Esophagus (tissue), 2 donors: ENCODE results near the gene ARAP1. TPM values are rescaled to one million over a fixed set of nuclear protein-coding genes. Genes with fewer than 3 reads are reported as not detected.

ENCODE experiments used
- H3K27ac ChIP-seq, 2 donors: one replicate each; pipeline ENCODE4 v1.5.1; 2013; ENCODE audit warnings: low read depth in 2 of 2, mild to moderate bottlenecking in 2 of 2, inconsistent platforms in 1 of 2, low read length in 1 of 2, moderate library complexity in 1 of 2
- H3K27me3 ChIP-seq, 2 donors: one replicate each; pipeline ENCODE4 v1.6.1; 2013; ENCODE audit warnings: low read length in 2 of 2, control low read depth in 1 of 2, mild to moderate bottlenecking in 1 of 2; ENCODE audit not compliant: insufficient read depth in 2 of 2, control insufficient read depth in 1 of 2
- H3K36me3 ChIP-seq, 2 donors: one replicate each; pipeline ENCODE4 v1.6.1; 2013; ENCODE audit warnings: low read length in 1 of 2; ENCODE audit not compliant: control insufficient read depth in 2 of 2, insufficient read depth in 2 of 2
- H3K4me1 ChIP-seq, 2 donors: one replicate each; pipeline ENCODE4 v1.6.1; 2013; ENCODE audit warnings: low read length in 1 of 2; ENCODE audit not compliant: control insufficient read depth in 2 of 2, insufficient read depth in 2 of 2
- H3K4me3 ChIP-seq, 2 donors: one replicate each; pipeline ENCODE4 v1.5.1; 2013; ENCODE audit warnings: low read length in 2 of 2, mild to moderate bottlenecking in 2 of 2, low read depth in 1 of 2, moderate library complexity in 1 of 2
- H3K9me3 ChIP-seq, 2 donors: one replicate each; pipeline ENCODE4 v1.6.1; 2013; ENCODE audit warnings: mild to moderate bottlenecking in 2 of 2, low read depth in 1 of 2, low read length in 1 of 2, moderate library complexity in 1 of 2; ENCODE audit not compliant: control insufficient read depth in 2 of 2, insufficient read depth in 1 of 2
- WGBS, 2 donors: extraction: QIAGEN DNeasy Blood & Tissue Kit; methylation state at CpG; one replicate each; pipeline ENCODE4 v1.1.7; 2013; 5-methylcytosine and 5-hydroxymethylcytosine counted together
- polyA plus RNA-seq, 2 donors: library from polyadenylated mRNA; stranded (reverse); fragments of 200-250 nt; gene quantifications; one replicate each; pipeline ENCODE4 v1.2.3, GENCODE V29; 2013
- donor health status: healthy with polysubstance abuse.
- donor health status: Bipolar disorder and iron deficiency.

ARAP1 gene
- polyA plus RNA-seq, 2 donors, result 28.4 to 45.3 TPM

DNA sequence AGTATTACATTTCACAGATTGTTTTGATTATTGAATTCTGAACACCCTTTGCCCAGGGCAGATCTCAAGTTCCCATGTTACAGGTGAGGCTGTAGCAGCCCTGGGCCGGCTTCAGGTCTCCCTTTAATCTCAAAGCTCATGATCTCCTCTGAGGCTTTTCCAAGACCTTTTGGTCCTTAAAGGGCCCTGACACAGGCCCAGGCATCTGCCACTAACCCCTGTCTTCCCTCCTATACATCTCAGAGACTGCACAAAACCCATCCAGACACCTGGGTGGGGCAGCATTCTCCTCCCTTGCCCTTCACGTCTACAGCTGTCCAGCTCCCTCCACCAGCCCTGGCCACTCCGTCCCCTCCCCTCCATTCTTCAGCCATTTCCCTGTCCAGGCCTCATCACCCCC lies 115.8 kb downstream of the ARAP1 start:
- no peaks in the 10 kb centered on the region for H3K27me3 ChIP-seq
- no peaks in the 10 kb centered on the region for H3K9me3 ChIP-seq
- no peak overlapping the region for H3K27ac ChIP-seq
- WGBS, 2 donors, result 63 to 68% methylated on average over 3 of the region's 3 CpGs
- no peak overlapping the region for H3K4me3 ChIP-seq
- peaks cover 0 to 2% of the 10 kb centered on the region in 2 donors for H3K4me1 ChIP-seq
- no peaks in the 10 kb centered on the region for H3K36me3 ChIP-seq

DNA sequence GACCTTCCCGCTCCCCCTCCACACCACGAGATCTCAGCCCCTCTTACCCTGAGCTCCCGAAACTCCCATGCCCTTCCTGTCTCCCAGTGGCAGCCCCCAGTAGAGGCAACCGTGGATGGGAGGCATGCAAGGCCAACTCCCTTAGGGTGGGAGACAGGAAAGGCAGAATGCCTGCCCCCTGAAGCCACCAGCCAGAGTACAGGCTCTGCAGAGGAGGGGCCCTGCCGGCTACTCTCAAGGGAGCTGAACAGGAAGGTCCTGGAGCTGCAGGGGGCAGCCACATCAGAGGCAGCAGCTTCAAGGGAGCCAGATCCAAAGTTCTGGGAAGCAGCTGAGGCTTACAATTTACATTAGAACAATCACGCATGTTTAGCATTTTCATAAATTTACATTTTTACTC lies 116.3 kb downstream of the ARAP1 start:
- WGBS, 2 donors, result 63 to 69% methylated on average over 6 of the region's 6 CpGs
- no peaks in the 10 kb centered on the region for H3K27me3 ChIP-seq

DNA sequence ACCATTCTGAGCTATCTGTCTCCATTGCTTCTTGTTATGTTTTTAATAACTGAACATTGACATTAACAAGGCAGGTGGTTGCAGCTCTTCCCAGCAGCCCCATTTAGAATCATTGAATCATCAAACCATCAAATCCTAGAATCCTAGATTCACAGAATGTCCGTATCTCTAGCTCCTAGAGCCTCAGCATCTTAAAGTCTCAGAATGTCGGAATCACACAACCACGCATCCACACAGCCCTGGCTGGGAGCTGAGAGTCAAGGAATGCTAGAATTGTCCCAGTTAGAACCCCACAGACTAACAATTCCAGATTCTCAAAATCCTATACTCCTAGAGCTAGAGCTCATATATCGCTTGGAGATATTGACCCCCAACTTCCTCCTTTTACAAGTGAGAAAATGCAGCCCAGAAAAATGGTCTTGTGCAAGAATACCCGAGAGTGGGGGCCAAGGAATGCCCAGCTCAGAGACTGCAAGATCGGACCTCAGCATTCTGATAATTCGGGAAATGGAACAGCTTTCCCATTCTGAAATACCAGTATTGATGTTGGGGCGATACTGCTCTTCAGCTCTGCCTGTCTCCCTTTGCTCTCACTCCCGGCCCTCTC lies 116.8 kb downstream of the ARAP1 start:
- no peak overlapping the region for H3K27ac ChIP-seq
- H3K27me3 ChIP-seq, result no peaks in the 10 kb centered on the region
- no peaks in the 10 kb centered on the region for H3K36me3 ChIP-seq
- H3K4me3 ChIP-seq, result no peak overlapping the region
- H3K9me3 ChIP-seq, result no peaks in the 10 kb centered on the region
- 78 to 80% methylated on average over 9 of the region's 9 CpGs for WGBS, 2 donors
- H3K4me1 ChIP-seq, result peaks cover 0 to 2% of the 10 kb centered on the region in 2 donors

More for the DNA sequence above, 116.3 kb downstream of the ARAP1 start:
- peak overlapping the region in 1 of 2 donors; percentile 1 for H3K27ac ChIP-seq
- H3K4me3 ChIP-seq, result no peak overlapping the region
- no peaks in the 10 kb centered on the region for H3K36me3 ChIP-seq
- H3K9me3 ChIP-seq, result no peaks in the 10 kb centered on the region
- H3K4me1 ChIP-seq, result peaks cover 0 to 2% of the 10 kb centered on the region in 2 donors

Other genes with a start within 250 kb of the ARAP1 start
- gene PDE2A, start 78.0 kb downstream of the ARAP1 start, polyA plus RNA-seq, result 1 to 10 TPM; 6.9 to 7.6 TPM
- 10 to 100 TPM; 57.9 to 65.8 TPM for gene STARD10, start 41.6 kb upstream of the ARAP1 start, polyA plus RNA-seq
- 10 to 100 TPM; 27.4 to 85.3 TPM for gene ATG16L2, start 62.0 kb upstream of the ARAP1 start, polyA plus RNA-seq